GM21825 (cell line): ENCODE measurements around the gene FLRT1.

Experiments used
- ATAC-seq: cut with Tn5 transposase; IDR thresholded peaks from one replicate; pipeline ENCODE4 v1.9.1; 2021; ENCODE audit warnings: mild to moderate bottlenecking, moderate library complexity; ENCODE audit not compliant: unreplicated experiment

The FLRT1 gene

GRCh38 chr11:64063777-64064176, 28.0 kb downstream of the FLRT1 start:
- ATAC-seq: no peak

GRCh38 chr11:64064374-64065140, 28.8 kb downstream of the FLRT1 start:
- no peak for ATAC-seq

GRCh38 chr11:64065141-64065465, 29.4 kb downstream of the FLRT1 start:
- no peak for ATAC-seq

GRCh38 chr11:64065712-64066111, 30.0 kb downstream of the FLRT1 start:
- no peak for ATAC-seq

GRCh38 chr11:64067230-64067993, 31.7 kb downstream of the FLRT1 start:
- ATAC-seq: no peak

- no peak for ATAC-seq
Observed at GRCh38 chr11:64068705-64069400, 33.1 kb downstream of the FLRT1 start.

GRCh38 chr11:64069401-64070313, 33.9 kb downstream of the FLRT1 start:
- no peak for ATAC-seq

- no peak for ATAC-seq
Observed at GRCh38 chr11:64070314-64070681, 34.6 kb downstream of the FLRT1 start.

- ATAC-seq: no peak
Observed at GRCh38 chr11:64071849-64072248, 36.1 kb downstream of the FLRT1 start.

GRCh38 chr11:64072403-64072802, 36.7 kb downstream of the FLRT1 start:
- no peak for ATAC-seq

- ATAC-seq: no peak
Observed at GRCh38 chr11:64072871-64073270, 37.1 kb downstream of the FLRT1 start.

- no peak for ATAC-seq
Observed at GRCh38 chr11:64073542-64073941, 37.8 kb downstream of the FLRT1 start.

- ATAC-seq: no peak
Observed at GRCh38 chr11:64074239-64074638, 38.5 kb downstream of the FLRT1 start.

GRCh38 chr11:64076758-64077157, 41.0 kb downstream of the FLRT1 start:
- ATAC-seq: no peak

GRCh38 chr11:64077607-64078006, 41.9 kb downstream of the FLRT1 start:
- no peak for ATAC-seq

GRCh38 chr11:64078284-64078683, 42.6 kb downstream of the FLRT1 start:
- no peak for ATAC-seq

- ATAC-seq: no peak
Observed at GRCh38 chr11:64078905-64079304, 43.2 kb downstream of the FLRT1 start.

- ATAC-seq: no peak
Observed at GRCh38 chr11:64080390-64080789, 44.7 kb downstream of the FLRT1 start.

- ATAC-seq: no peak
Observed at GRCh38 chr11:64081745-64082442, 46.2 kb downstream of the FLRT1 start.

- ATAC-seq: no peak
Observed at GRCh38 chr11:64083398-64084080, 47.8 kb downstream of the FLRT1 start.
